ENCODE results near the gene STXBP3. TPM values are rescaled to one million over a fixed set of nuclear protein-coding genes. Genes with fewer than 3 reads are reported as not detected.

Gene STXBP3
- total and polyA plus RNA-seq, 2 of the 4 experiments (the other 2 are of a cell fraction), result 19.1 to 19.7 TPM

DNA sequence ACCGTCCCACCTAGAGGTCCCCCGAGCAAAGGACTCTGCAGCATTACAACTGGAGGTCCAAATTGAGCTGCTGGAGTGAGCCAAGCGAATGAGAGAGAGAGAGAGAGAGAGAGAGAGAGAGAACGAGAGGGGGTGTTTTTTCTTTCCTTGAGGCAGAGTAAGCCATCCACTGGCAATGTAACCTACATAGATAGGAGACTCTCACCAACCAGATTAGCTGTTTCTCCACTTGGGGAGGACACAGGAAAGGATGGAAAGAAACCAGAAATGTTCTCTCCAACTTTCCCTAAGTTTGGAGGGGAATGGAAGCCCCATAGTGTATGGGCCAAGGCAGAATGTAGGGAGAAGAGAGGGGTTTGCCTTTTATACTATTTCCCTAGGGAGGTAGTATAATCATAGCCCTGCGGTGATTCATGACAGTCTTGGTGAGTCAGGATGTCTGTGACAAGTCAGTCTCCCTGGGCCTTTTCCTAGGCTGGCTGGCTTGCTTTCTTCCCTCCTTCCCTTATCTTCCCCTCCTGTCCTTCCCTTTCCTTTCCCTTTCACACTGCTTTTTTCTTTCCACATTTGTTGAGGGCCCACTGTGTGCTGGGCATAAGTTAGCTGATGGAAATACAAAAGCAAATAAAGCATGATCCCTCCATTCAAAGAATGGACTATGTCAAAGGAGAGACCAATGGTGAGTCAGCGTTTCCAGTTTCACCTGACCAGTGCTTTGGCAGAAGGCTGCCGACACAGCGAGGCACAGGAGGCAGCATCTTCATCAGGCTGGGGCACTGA, 26.6 kb upstream of the STXBP3 start:
- peak overlapping the region; percentile 28 to 97 for H4K8ac ChIP-seq (ENCODE audit: low read depth in 2 of 2, low read length in 2 of 2)
- peak overlapping the region; percentile 27 for H2AFZ ChIP-seq (replicated peaks; ENCODE audit: low read length, poor library complexity)
- BruUV-seq (replicated peaks), result no TSS peak
- H3K23ac ChIP-seq (ENCODE audit: low read depth, low read length), result peak overlapping the region; percentile 23
- no peak overlapping the region for H3K4me3 ChIP-seq (ENCODE audit: insufficient read depth, low read depth, low read length)
- no CpG with 5 or more reads among the region's 8 CpGs for WGBS, 2 experiments (ENCODE audit: extremely low coverage in 2 of 2, insufficient read length in 1 of 2)
- TF ChIP-seq MAFK (IDR thresholded peaks at IDR 0.05; ENCODE audit: low read depth, low read length) (peak; percentile 87), CHD1 (IDR thresholded peaks at IDR 0.05; ENCODE audit: low read depth, low read length) (no peak), BHLHE40 (IDR thresholded peaks at IDR 0.05; ENCODE audit: low read depth, low read length) (no peak; the same call in 1 of the 2 replicates), RAD21 (IDR thresholded peaks at IDR 0.05; ENCODE audit: low read length) (no peak), CEBPB (IDR thresholded peaks at IDR 0.05; ENCODE audit: low read depth, low read length) (no peak), FOS (IDR thresholded peaks at IDR 0.05; ENCODE audit: low read depth, low read length) (peak; percentile 90), RFX5 (IDR thresholded peaks at IDR 0.05; ENCODE audit: low read depth, low read length) (no peak), NFE2L2 (IDR thresholded peaks at IDR 0.05; ENCODE audit: low read depth, low read length) (peak; percentile 72; the same call in 1 of the 2 replicates), MAZ (IDR thresholded peaks at IDR 0.05; ENCODE audit: borderline replicate concordance, low read depth, low read length) (no peak), MXI1 (IDR thresholded peaks at IDR 0.05; ENCODE audit: borderline replicate concordance, low read depth, low read length) (no peak), SMC3 (IDR thresholded peaks at IDR 0.05; ENCODE audit: low read depth, low read length) (no peak)
- TF ChIP-seq, protein P1, sequence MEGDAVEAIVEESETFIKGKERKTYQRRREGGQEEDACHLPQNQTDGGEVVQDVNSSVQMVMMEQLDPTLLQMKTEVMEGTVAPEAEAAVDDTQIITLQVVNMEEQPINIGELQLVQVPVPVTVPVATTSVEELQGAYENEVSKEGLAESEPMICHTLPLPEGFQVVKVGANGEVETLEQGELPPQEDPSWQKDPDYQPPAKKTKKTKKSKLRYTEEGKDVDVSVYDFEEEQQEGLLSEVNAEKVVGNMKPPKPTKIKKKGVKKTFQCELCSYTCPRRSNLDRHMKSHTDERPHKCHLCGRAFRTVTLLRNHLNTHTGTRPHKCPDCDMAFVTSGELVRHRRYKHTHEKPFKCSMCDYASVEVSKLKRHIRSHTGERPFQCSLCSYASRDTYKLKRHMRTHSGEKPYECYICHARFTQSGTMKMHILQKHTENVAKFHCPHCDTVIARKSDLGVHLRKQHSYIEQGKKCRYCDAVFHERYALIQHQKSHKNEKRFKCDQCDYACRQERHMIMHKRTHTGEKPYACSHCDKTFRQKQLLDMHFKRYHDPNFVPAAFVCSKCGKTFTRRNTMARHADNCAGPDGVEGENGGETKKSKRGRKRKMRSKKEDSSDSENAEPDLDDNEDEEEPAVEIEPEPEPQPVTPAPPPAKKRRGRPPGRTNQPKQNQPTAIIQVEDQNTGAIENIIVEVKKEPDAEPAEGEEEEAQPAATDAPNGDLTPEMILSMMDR (conservative IDR thresholded peaks at IDR 0.05; ENCODE audit: low read depth, low read length), result no peak
- TF ChIP-seq, protein P2, sequence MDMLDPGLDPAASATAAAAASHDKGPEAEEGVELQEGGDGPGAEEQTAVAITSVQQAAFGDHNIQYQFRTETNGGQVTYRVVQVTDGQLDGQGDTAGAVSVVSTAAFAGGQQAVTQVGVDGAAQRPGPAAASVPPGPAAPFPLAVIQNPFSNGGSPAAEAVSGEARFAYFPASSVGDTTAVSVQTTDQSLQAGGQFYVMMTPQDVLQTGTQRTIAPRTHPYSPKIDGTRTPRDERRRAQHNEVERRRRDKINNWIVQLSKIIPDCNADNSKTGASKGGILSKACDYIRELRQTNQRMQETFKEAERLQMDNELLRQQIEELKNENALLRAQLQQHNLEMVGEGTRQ (IDR thresholded peaks at IDR 0.05; ENCODE audit: low read depth, low read length), result no peak
- TF ChIP-seq, protein P3, sequence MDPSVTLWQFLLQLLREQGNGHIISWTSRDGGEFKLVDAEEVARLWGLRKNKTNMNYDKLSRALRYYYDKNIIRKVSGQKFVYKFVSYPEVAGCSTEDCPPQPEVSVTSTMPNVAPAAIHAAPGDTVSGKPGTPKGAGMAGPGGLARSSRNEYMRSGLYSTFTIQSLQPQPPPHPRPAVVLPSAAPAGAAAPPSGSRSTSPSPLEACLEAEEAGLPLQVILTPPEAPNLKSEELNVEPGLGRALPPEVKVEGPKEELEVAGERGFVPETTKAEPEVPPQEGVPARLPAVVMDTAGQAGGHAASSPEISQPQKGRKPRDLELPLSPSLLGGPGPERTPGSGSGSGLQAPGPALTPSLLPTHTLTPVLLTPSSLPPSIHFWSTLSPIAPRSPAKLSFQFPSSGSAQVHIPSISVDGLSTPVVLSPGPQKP (IDR thresholded peaks at IDR 0.05; ENCODE audit: borderline replicate concordance, low read depth, low read length), result no peak
- H3K27me3 ChIP-seq (ENCODE audit: control insufficient read depth, insufficient read depth, low read length), result no peaks in the 10 kb centered on the region
- ChIA-PET POLR2A (ENCODE audit: unreplicated experiment) (no interaction called here), CTCF (interaction anchor here (0.7 to 0.9 kb wide), 2 partner anchors 11 to 15 kb away, joined by 4 read pairs; no protein-coding TSS in a partner anchor)
- H2AK5ac ChIP-seq (ENCODE audit: low read depth, low read length), result peak overlapping the region; percentile 78
- no peak overlapping the region for H3K9ac ChIP-seq (ENCODE audit: low read depth, low read length)
- H3K4ac ChIP-seq (ENCODE audit: low read depth, low read length), result peak overlapping the region; percentile 81
- peak overlapping the region; percentile 73; the same call in 2 of the 3 replicates for H2BK15ac ChIP-seq (ENCODE audit: low read depth, low read length)
- peak; percentile 90 for DNase-seq
- H3K9me3 ChIP-seq (ENCODE audit: control insufficient read depth, insufficient read depth, low read length), result no peaks in the 10 kb centered on the region
- H2BK120ac ChIP-seq (ENCODE audit: low read depth, low read length), result peak overlapping the region; percentile 90
- peak overlapping the region; percentile 73 for H4K91ac ChIP-seq (ENCODE audit: insufficient read depth, low read depth, low read length)
- no peaks in the 10 kb centered on the region; a peak in 1 of 4 replicates for H3K79me1 ChIP-seq (ENCODE audit: low read depth in 1 of 2, low read length in 2 of 2)
- no peaks in the 10 kb centered on the region for H4K20me1 ChIP-seq (ENCODE audit: insufficient read depth, low read length)
- H3K36me3 ChIP-seq (ENCODE audit: control insufficient read depth, insufficient read depth, low read length), result no peaks in the 10 kb centered on the region
- peak; percentile 76 for ATAC-seq (ENCODE audit: low read depth)
- H2BK5ac ChIP-seq (ENCODE audit: low read depth, low read length, poor library complexity, severe bottlenecking), result peak overlapping the region; percentile 88
- peak overlapping the region; percentile 67 for H3K18ac ChIP-seq (ENCODE audit: low read depth, low read length)
- peak overlapping the region; percentile 81 for H2BK20ac ChIP-seq (ENCODE audit: low read depth, low read length)
- 0 out of 2 replicates have a peak, but pooled peaks cover 6% of the 10 kb centered on the region for H3K9me1 ChIP-seq (ENCODE audit: insufficient read depth, low read length)
- peaks cover 24% of the 10 kb centered on the region for H3K4me1 ChIP-seq (ENCODE audit: control insufficient read depth, insufficient read depth, low read length)
- H3K27ac ChIP-seq (ENCODE audit: insufficient read depth, low read length), result peak overlapping the region; percentile 65
- peak overlapping the region; percentile 40 for H3K14ac ChIP-seq (replicated peaks; ENCODE audit: low read depth, low read length)
- peak overlapping the region; percentile 51; the same call in 1 of the 2 replicates for H4K5ac ChIP-seq (ENCODE audit: low read depth, low read length)
- in situ Hi-C loops (cut with MboI; ENCODE audit: low sequenced_read_pairs) (no loop called here), intact Hi-C loops (cut with micrococcal nuclease) (no loop called here), dilution Hi-C loops (cut with HindIII; ENCODE audit: low sequenced_read_pairs, unreplicated experiment) (no loop called here)
- H3K56ac ChIP-seq (ENCODE audit: extremely low read depth, insufficient read depth, low read length), result peak overlapping the region; percentile 33; the same call in 1 of the 2 replicates
- H2AK9ac ChIP-seq (replicated peaks; ENCODE audit: low read depth, low read length, poor library complexity), result no peak overlapping the region
- H3K4me2 ChIP-seq (ENCODE audit: low read depth, low read length), result peak overlapping the region; percentile 43; the same call in 1 of the 2 replicates

Measured in IMR-90 (cell line).